ENCODE results near the gene EFCAB6.

EFCAB6 gene

GRCh38 chr22:43587574-43587973, 224.5 kb downstream of the EFCAB6 start:
- no peaks in the 10 kb centered on the region for H3F3A ChIP-seq (ENCODE audit: low read depth)
- no peak overlapping the region for H3K9ac ChIP-seq (ENCODE audit: low read depth, low read length, poor library complexity, severe bottlenecking)
- H3K27me3 ChIP-seq (ENCODE audit: insufficient read depth, low read length, poor library complexity, severe bottlenecking): no peaks in the 10 kb centered on the region
- H3K4me1 ChIP-seq (ENCODE audit: insufficient read depth, low read length, poor library complexity, severe bottlenecking): no peaks in the 10 kb centered on the region
- no peaks in the 10 kb centered on the region for H4K20me1 ChIP-seq (ENCODE audit: insufficient read depth, low read length, poor library complexity, severe bottlenecking)
- no peaks in the 10 kb centered on the region for H3K79me2 ChIP-seq (ENCODE audit: insufficient read depth, low read length)
- no peaks in the 10 kb centered on the region for H3K36me3 ChIP-seq (ENCODE audit: insufficient read depth, low read length)
- no peak overlapping the region for H3K4me3 ChIP-seq (ENCODE audit: low read length, poor library complexity, severe bottlenecking)
- TF ChIP-seq CTCF (conservative IDR thresholded peaks at IDR 0.05; ENCODE audit: low read length): no peak
- peaks cover 9% of the 10 kb centered on the region; the same call in 1 of the 2 replicates for H3K9me3 ChIP-seq (ENCODE audit: insufficient read depth, low read depth, low read length)
- no peak overlapping the region for H3K4me2 ChIP-seq (ENCODE audit: low read depth, low read length, poor library complexity, severe bottlenecking)
- no peak overlapping the region for H2AFZ ChIP-seq (ENCODE audit: low read length)
- H3K9me2 ChIP-seq (replicated peaks; ENCODE audit: low read depth, low read length): no peaks in the 10 kb centered on the region

- Histone ChIP-seq H3K36me3 (ENCODE audit: insufficient read depth, low read length) (no peaks in the 10 kb centered on the region), H3K4me1 (ENCODE audit: insufficient read depth, low read length, poor library complexity, severe bottlenecking) (no peaks in the 10 kb centered on the region), H3K4me3 (ENCODE audit: low read length, poor library complexity, severe bottlenecking) (no peak overlapping the region), H3K79me2 (ENCODE audit: insufficient read depth, low read length) (no peaks in the 10 kb centered on the region), H3K9me2 (replicated peaks; ENCODE audit: low read depth, low read length) (no peaks in the 10 kb centered on the region), H3K9me3 (ENCODE audit: insufficient read depth, low read depth, low read length) (peaks cover 9% of the 10 kb centered on the region; the same call in 1 of the 2 replicates), H3K27me3 (ENCODE audit: insufficient read depth, low read length, poor library complexity, severe bottlenecking) (no peaks in the 10 kb centered on the region), H3F3A (ENCODE audit: low read depth) (no peaks in the 10 kb centered on the region), H4K20me1 (ENCODE audit: insufficient read depth, low read length, poor library complexity, severe bottlenecking) (no peaks in the 10 kb centered on the region), H3K9ac (ENCODE audit: low read depth, low read length, poor library complexity, severe bottlenecking) (no peak overlapping the region), H2AFZ (ENCODE audit: low read length) (no peak overlapping the region), H3K4me2 (ENCODE audit: low read depth, low read length, poor library complexity, severe bottlenecking) (no peak overlapping the region)
- TF ChIP-seq EZH2phosphoT487 (IDR thresholded peaks at IDR 0.05; ENCODE audit: borderline replicate concordance) (no peak), CTCF (conservative IDR thresholded peaks at IDR 0.05; ENCODE audit: low read length) (no peak)
Measured at GRCh38 chr22:43583501-43583900, 228.6 kb downstream of the EFCAB6 start.

- TF ChIP-seq CTCF (conservative IDR thresholded peaks at IDR 0.05; ENCODE audit: low read length) (no peak), EZH2phosphoT487 (IDR thresholded peaks at IDR 0.05; ENCODE audit: borderline replicate concordance) (no peak)
- no peak overlapping the region for H2AFZ ChIP-seq (ENCODE audit: low read length)
- no peaks in the 10 kb centered on the region for H3K9me2 ChIP-seq (replicated peaks; ENCODE audit: low read depth, low read length)
- H4K20me1 ChIP-seq (ENCODE audit: insufficient read depth, low read length, poor library complexity, severe bottlenecking): no peaks in the 10 kb centered on the region
- H3K9me3 ChIP-seq (ENCODE audit: insufficient read depth, low read depth, low read length): peaks cover 9% of the 10 kb centered on the region; the same call in 1 of the 2 replicates
- H3K4me3 ChIP-seq (ENCODE audit: low read length, poor library complexity, severe bottlenecking): no peak overlapping the region
- H3K36me3 ChIP-seq (ENCODE audit: insufficient read depth, low read length): no peaks in the 10 kb centered on the region
- H3K4me2 ChIP-seq (ENCODE audit: low read depth, low read length, poor library complexity, severe bottlenecking): no peak overlapping the region
- no peaks in the 10 kb centered on the region for H3K79me2 ChIP-seq (ENCODE audit: insufficient read depth, low read length)
- H3K9ac ChIP-seq (ENCODE audit: low read depth, low read length, poor library complexity, severe bottlenecking): no peak overlapping the region
- H3K4me1 ChIP-seq (ENCODE audit: insufficient read depth, low read length, poor library complexity, severe bottlenecking): no peaks in the 10 kb centered on the region
- no peaks in the 10 kb centered on the region for H3F3A ChIP-seq (ENCODE audit: low read depth)
- H3K27me3 ChIP-seq (ENCODE audit: insufficient read depth, low read length, poor library complexity, severe bottlenecking): no peaks in the 10 kb centered on the region
Measured at GRCh38 chr22:43582394-43582793, 229.7 kb downstream of the EFCAB6 start.
